GM19452 (cell line): Measurements from ENCODE around the gene OPRM1.
"Not testable (repeated sequence)": the region's sequence is repeated elsewhere in the genome, so short reads cannot be mapped to it uniquely, and the experiment has no call there.

Experiments used
- ATAC-seq: cut with Tn5 transposase; IDR thresholded peaks from one replicate; pipeline ENCODE4 v1.9.1; 2021; ENCODE audit not compliant: unreplicated experiment

Gene OPRM1

DNA sequence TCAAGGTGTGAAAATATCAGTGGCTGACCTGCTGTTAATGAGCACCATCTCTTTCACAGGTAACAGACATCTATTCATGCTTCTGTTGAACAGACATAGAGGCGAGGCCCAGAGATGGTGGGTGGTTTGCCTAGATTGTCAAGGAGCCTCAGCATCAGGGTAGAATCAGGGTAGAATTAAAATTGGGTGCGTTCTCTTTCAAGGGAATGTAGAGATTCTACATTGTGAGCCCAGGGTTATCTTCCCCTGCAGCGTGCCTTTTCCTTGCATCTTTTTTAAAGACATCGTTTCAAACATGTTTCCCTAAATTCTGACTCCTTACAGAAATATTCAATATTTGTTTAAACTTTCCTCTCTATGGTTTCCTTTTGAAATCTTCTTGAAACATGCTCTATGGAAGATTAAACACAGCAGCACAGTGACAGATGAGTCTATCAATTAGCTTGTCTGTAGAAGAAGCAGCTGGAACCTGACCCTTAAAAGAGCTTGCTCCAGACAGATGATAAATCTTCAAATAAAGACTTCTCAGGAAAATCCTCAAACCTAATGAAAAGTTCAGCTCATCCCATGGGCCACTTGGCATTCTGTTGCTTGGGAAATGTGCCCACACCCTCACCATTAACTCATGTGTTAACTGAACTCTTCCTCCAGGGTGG, 197.7 kb downstream of the OPRM1 start:
- no peak for ATAC-seq

DNA sequence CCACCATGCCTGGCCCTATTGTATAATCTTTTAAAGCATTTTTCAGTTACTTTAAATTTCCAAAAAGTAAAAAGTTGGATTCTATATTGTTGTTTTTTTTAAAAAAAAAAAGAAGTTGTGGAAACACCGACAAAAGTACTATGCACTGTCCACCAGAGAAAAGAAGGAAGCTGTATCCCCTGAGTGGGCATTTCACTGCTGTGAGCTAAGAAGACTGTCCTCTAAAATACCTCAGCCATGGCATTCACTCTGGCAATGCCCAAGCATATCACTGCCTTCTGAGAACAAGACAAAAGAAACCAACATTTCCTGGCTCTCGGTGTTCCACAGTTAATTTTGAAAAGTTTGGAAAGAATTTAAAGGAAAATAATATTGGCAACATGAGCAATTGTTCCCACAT, 199.8 kb downstream of the OPRM1 start:
- ATAC-seq, result no peak

DNA sequence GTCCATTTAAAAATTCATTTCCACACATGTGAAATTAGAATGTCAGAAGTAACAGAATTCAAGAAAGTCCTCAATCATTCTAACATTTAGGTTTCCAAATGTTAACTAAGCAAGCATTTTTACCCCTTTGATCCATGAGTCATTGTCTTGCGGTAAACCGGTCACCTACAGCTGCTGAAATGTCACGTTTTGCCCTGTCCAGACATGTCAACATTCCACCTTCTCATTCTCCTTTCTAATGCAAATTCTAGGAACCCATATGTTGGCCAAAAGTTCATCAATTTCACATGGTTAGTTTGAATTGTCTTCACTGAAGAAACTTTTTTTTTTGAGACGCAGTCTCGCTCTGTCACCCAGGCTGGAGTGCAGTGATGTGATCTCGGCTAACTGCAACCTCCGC, 200.4 kb downstream of the OPRM1 start:
- no peak for ATAC-seq

DNA sequence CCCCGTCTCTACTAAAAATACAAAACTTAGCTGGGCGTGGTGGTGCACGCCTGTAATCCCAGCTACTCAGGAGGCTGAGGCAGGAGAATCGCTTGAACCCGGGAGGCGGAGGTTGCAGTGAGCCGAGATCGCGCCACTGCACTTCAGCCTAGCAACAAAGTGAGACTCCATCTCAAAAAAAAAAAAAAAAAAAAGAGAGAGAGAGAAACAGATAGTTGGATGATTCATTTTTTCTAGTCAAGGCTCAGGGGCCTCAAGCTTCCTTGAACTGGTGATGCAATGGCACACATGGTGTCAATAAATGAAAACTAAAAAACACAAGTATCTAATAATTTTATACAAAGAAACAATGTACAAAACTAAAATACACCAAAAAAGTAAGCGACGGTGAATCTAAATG, 202.0 kb downstream of the OPRM1 start:
- ATAC-seq, result not testable (repeated sequence)

DNA sequence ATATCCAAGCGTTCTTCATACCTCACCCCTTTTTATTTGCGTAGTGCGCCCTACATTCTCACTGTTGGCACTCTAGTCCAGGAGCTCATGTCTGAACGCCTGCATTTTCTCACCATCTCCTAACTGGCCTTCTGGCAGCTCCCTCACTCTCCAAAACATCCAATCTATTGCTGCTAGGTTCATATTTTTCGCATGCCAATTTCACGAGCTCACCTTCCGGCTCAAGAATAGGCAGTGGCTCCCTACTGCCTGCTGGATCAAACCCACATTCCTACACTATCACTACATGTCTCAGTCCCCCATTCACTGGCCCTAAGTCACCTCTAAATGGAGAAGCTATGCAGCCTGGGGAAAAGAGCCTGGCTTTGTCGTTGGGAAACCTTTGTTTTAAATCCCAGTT, 202.5 kb downstream of the OPRM1 start:
- no peak for ATAC-seq

DNA sequence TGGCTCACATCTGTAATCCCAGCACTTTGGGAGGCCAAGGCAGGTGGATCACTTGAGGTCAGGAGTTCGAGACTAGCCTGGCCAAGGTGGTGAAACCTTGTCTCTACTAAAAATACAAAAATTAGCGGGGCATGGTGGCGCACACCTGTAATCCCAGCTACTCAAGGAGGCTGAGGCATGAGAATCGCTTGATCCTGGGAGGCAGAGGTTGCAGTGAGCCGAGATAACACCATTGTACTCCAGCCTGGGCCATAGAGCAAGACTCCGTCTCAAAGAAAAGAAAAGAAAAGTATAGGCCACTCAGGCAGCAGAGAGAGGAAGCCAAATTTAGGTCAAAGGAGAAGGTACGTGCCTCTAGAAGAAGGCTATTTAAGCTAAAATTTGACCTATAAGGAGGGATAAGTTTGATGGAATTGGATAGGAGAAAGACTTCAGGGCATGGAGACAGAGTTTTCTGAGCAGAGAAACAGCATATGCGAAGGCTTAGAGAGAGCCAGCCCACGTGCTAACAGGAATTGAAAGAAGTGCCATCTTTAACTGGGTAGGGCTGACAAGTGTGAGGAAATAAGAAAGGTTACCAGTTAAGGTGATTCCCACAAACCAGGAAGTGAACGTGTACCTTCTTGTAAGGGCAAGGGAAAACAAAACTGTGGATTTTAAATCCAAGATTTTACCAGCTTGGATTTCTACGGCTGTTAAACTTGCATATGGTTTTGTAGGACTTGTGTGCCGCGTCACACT, 203.7 kb downstream of the OPRM1 start:
- no peak for ATAC-seq

DNA sequence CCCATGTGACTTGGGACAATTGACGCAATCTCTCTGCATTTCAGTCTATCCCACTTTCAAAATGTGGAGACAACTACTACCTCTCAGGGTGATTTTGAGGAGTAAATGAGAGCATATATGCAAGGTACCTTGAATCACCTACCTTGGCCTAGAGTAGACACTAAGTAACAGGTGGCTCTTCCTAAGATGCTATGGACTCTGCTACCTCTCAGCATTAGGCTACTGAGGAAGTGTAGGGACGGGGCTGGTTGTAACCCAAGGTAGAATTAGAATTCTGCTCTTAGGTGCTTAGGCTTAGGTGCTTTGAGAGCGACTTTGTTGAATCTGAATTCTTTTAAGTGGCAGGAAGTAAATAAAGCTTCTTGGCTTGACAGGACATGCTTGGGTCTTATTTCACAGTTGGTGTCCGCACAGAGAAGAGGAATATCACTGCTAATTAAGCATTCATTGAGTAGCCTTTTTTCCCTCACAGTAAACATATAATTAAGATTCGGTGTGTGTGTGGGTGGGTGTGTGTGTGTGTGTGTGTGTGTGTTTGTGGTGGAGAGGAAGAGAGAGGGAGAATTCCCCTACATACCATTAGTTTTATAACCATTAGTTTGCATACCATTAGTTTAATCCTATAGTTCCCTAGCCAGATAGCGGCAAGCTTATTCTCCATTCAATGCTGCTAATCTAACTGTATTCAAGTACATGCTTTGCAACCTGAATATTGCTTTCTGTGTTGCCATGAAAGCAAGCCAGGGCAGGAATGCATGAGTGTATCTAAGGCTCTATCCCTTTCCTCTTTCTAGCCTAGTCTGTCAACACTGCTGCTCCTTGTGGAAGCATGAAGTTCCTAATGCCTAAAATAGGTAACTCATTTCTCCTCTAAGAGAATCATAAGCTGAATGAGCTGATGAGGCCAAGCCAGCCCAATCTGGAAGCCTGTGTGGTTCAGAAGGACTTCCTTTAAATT, 205.0 kb downstream of the OPRM1 start:
- no peak for ATAC-seq

DNA sequence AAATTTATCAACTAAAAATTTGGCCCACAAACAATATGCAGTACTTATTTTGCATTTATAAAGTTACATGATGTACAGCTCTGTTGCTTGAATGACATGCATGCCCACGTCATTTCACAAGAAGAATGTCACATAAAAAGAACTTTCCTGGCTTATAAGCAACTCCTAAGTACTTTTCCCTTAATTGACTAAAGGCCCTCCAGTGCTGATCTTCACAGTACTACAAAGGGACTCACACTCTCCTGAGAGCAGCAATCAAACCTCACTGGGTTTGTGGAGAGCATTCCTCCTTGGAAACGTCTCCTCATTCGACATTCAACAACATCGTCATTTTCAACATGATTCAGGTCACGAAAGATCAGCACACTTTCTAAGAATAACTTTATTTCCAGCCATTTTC, 206.5 kb downstream of the OPRM1 start:
- no peak for ATAC-seq

DNA sequence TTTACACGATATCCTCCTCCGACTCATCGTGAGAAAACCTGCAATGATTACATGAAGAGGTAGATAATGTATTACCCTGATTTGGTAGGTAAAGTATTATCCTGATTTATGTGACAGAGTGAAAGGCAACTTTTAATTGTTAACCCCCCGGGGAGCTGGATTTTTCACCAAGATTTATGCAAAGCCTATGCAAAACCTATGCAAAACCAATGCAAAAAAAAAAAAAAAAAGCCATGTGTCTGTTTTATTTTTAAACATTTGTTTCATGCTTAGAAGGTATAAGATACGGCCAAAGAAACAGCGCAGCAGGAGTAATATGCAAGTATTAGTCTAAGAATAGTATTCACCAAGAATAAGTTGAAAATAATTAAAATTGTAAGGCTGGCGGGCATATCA, 207.7 kb downstream of the OPRM1 start:
- no peak for ATAC-seq

DNA sequence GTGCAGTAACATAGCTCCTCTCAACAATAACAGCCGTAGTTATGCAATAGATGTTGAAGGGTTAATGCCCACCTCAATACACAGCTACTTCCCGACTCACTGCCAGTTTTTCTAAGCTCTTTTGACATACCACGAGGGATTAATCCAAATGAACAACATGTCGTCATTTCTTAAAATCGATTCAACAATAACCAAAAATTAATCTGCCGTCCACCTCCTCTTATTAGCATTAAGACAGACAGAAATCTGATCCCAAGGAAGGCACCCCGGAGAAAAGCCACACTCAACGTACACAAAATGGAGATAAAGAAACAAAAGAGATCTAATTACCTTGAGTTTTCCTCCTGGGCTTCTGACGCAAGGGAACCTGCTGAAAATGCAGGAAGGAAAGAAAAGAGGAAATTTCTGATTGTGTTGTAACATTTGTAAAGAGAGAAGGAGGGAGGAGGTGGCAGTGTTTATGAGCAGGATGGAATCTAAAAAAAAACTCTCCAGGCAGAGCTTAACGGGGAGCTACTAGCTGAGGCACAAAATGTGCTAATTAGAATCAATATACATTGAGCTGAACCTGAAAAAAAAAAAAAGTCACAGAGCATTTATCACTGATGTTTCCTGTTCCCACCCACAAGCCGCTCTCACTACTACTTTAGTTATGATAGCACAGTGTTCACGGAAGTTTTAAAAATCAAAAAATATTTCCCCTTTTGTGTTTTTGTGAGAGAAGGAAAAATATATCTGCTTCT, 208.2 kb downstream of the OPRM1 start:
- ATAC-seq, result peak; percentile 37

DNA sequence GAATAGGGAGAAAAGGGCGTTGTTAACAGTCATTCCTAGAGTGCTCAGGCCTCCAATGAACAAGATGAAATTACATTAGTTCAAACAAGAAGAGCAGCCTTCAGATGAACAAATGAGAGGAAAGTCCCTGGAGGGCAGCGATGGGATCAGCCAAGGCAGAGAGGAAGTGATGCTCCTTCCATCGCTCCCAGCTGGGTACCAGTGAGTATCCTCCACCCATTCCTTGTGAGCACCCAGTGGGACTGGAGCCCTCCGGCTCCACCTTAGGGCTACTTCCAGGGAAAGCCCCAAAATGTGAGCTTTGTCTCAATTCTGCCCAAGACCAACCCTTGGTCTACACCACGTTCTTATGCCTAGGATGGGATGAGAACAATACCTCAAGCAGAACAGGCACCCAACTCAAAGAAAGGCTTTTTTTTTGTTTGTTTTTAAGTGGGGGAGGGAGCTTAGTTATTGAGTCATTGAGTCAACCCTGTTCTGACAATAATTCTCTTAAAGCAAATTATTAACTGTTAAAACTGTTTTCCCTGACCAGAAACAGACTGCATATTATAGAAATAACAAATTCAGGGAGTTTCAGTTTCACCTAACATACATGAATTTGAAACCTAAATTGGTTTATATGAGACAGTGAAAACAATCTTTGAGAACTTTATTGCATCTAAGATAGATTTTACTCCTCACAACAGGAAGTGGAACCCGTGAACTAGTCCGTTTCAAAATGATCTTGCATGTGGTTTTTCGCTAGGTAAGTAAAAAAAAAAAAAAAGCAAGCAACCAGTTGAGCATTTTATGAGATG, 210.7 kb downstream of the OPRM1 start:
- ATAC-seq, result peak; percentile 62

DNA sequence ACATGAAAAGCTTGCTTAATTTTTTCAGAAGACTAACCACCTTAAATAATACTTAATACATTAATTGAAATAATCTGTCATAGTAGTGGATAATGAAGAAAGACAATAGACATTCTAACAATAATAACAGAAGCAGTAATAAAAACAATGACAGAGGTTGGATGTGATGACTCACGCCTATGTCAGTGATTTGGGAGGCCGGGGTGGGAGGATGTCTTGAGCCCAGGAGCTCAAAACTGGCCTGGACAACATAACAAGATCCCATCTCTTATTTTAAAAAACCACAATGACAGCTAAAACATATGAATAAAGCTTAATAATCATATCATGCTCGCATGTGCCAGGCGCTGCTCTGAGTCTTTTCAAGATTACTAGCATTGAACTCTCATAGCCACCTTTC, 212.1 kb downstream of the OPRM1 start:
- no peak for ATAC-seq

DNA sequence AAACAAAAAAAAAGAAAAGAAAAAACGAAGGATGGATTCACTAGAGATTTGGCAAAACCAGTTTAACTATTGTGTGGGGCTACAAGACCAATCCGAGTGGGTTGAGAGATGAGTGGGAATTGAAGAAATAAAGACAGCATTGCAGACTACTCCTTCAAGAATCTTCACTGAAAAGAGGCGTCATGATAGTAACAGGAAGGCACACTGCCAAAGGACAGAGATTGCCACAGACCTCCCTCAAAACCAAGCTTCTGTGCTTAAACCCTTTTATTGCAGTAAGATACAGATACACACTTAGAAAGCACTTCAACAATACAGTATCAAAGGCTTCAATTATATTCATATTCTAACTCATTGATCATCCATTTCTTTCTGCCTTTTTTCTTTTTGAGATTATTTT, 213.6 kb downstream of the OPRM1 start:
- ATAC-seq, result no peak

DNA sequence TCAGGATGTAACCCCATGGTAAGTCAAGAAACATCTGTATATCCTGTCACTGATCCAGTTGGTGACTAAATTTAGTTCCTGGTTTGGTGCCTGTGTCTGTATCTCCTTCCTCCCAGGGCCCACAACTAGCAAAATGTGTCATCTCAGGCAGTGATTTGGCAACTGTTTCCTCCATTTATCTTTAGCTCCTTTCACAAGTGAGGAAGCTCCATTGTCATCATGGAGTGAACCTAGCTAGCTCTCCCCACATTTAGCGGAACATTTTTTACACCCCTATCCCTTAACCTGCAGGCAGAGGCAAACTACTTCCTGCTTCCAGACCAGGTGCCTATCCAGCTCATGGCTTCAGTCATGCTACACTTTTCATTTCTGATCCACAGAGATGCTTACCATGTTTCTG, 218.0 kb downstream of the OPRM1 start:
- ATAC-seq, result no peak

DNA sequence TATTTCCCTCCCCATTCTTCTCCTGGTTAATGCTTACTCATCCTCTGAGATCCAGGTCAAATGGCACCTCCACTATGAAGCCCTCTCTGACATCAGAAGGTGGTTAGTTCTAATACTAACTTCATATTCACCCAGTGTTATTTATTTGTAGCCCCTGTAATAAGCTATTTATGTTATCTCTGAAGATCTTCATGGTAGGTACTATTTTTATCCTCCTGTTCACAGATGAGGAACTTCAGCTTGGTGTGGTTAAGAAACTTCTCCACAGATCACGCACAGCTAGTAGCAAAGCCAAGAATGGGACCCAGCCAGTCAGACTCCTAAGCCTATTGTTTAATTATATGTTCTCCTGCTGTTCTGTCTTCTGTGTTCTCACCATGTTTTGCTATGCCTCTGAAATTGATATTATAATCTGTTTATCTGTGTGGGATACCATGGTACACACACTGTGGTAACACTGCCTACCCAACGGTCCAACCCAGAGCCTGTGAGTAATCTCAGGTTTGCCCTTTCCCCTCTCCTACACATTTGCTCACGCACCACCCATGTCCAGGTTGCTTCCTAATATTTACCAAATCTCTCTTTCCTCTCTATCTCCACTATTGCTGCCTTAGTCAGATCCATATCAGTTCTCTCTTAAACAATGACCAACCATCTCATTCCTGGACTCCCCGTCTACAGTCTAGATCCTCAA, 219.2 kb downstream of the OPRM1 start:
- peak; percentile 74 for ATAC-seq

DNA sequence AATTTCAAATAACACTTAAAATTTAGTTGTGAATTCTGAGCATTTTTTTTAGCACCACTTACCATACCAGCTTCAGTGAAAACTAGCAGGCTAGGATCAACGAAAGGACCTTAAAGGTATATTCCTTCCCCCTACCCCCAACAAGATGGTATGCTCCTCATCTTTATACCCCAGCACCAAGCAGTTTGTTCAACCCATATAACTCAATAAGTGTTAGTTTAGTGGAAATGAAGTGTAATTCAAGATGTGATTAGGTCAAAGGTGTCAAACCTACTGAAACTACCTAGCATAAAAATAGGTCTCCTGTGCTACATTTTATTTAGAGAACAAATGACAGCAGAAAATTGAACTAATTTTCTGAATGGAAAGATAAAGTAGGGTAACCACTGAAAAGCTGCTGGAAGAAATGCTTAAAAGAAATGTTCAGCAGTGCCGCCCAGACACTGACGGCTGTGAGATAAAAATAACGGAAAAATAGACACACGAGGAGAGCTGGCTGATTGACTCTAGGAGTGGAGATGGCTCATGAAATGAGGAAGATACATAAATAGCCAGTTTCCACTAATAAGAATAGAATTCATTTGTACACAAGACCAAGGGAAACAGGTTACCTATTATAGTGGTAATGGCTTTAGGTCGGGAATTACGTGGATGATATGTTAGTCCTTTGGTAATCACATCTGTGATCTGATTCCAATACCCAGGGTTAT, 222.8 kb downstream of the OPRM1 start:
- ATAC-seq, result peak; percentile 24

DNA sequence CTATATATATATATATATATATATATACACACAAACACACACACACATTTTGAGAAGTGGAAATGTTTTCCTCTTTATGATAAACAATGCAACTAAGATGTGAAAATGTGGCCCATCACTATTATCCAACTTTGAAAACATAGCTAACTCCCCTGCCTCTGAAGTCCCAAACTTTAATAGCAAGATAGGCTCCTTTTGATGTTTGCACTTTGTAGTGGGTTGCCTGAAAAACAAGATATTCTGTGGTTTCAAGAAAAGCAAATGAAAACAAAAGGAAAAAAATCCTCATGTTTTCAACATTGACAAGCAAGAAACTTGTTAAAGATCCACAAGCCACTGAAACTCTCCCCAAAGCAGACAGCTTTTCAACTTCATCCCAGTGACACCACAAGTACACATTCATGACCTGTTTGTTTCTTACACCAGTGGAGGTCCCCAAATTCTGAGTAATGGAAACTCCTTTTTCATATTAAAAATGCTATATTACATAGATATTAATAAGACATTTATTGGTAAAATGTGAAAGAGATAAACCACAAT, 227.6 kb downstream of the OPRM1 start:
- no peak for ATAC-seq

DNA sequence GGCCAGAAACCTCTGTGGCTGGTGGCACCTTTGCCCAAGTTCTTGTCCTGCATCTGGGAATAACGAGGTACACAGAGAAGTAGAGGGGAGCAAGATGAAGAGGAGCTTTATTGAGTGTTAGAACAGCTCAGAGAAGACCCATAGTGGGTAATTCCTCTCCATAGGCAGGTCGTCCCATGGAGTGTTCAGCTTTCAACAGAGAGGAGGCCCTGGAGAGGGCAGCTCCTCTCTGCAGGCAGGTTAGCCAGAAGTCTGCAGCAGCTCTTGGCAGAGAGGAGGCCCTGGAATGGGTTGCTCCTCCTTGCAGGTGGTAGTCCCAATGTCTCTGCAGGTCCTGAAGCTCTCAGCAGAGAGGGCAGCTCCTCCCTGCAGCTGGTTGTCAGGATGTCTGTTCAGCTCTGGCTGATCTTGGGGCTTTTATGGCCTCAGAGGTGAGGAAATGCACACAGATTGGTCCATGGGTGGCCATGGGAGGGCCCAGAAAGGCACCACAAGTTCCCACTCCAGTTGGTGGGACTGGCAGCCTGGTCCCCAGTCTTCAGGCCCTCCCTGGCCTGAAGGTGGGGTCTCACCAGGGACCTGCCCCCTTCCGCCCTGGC, 228.6 kb downstream of the OPRM1 start:
- ATAC-seq, result peak; percentile 61
